K562 (cell line): Measurements from ENCODE around the gene KDF1. TPM values are rescaled to one million over a fixed set of nuclear protein-coding genes. Genes with fewer than 3 reads are reported as not detected.

Experiments
- BRF2 ChIP-seq: IDR thresholded peaks from 3 replicates; pipeline ENCODE4 v1.6.1; 2011; ENCODE audit warnings: borderline replicate concordance, mild to moderate bottlenecking; ENCODE audit not compliant: insufficient read length, insufficient read depth
- CREM ChIP-seq: IDR thresholded peaks from 2 replicates; pipeline ENCODE4 v1.6.1; 2014; ENCODE audit warnings: antibody characterized with exemption, low read depth
- ELF4 ChIP-seq: fragments of 450-650 bp; formaldehyde crosslinking; IDR thresholded peaks from 2 replicates; pipeline ENCODE4 v1.4.0; 2022; ENCODE audit warnings: missing genetic modification characterization
- KLF10 ChIP-seq: fragments of 250-450 bp; sonication (Bioruptor Pico); IDR thresholded peaks from 2 replicates; pipeline ENCODE4 v1.6.1; 2021; ENCODE audit warnings: matching md5 sums
- MAFK ChIP-seq: IDR thresholded peaks from 2 replicates; pipeline ENCODE4 v1.6.1; 2011; ENCODE audit warnings: low read length, improper control_type of control experiment
- MYBL2 ChIP-seq, 2 experiments: fragments of 450-650 bp in 1 of 2; sonication (generic) in 1 of 2; formaldehyde crosslinking in 1 of 2; IDR thresholded peaks; 2 replicates each; pipeline versions ENCODE4 v1.6.1 to v1.8.1; 2017 to 2022; ENCODE audit warnings: borderline replicate concordance in 1 of 2, inconsistent platforms in 1 of 2, low read depth in 1 of 2, mild to moderate bottlenecking in 1 of 2, missing genetic modification reagents in 1 of 2, moderate library complexity in 1 of 2
- MYC ChIP-seq, 2 experiments: fragments of 250-450 bp in 1 of 2; sonication (Bioruptor Pico) in 1 of 2; IDR thresholded peaks; 2 replicates each; pipeline versions ENCODE4 v1.5.1 to v1.6.1; 2012 to 2021; ENCODE audit warnings: low read depth in 2 of 2, borderline replicate concordance in 1 of 2, improper control_type of control experiment in 1 of 2, low read length in 1 of 2, mild to moderate bottlenecking in 1 of 2, moderate library complexity in 1 of 2
- PHTF2 ChIP-seq: fragments of 250-450 bp; sonication (Bioruptor Pico); IDR thresholded peaks from 2 replicates; pipeline ENCODE4 v1.5.0; 2021; ENCODE audit warnings: mild to moderate bottlenecking
- PREB ChIP-seq: sonication (generic); formaldehyde crosslinking; IDR thresholded peaks from 2 replicates; pipeline ENCODE4 v1.8.1; 2023; ENCODE audit warnings: mild to moderate bottlenecking, missing genetic modification reagents
- RAD21 ChIP-seq, 2 experiments: fragments of 250-450 bp in 1 of 2; fragments of 450-650 bp in 1 of 2; sonication (Bioruptor Pico) in 1 of 2; formaldehyde crosslinking in 1 of 2; IDR thresholded peaks in 1 of 2; conservative IDR thresholded peaks in 1 of 2; 2 replicates each; pipeline versions ENCODE4 v1.4.0 to v1.8.0; 2020 to 2022; ENCODE audit warnings: mild to moderate bottlenecking in 2 of 2, moderate library complexity in 1 of 2
- SMAD2 ChIP-seq: fragments of 150-350 bp; IDR thresholded peaks from 2 replicates; pipeline ENCODE4 v1.6.1; 2014; ENCODE audit warnings: low read depth, mild to moderate bottlenecking, low read length
- SREBF2 ChIP-seq: sonication (generic); formaldehyde crosslinking; IDR thresholded peaks from 2 replicates; pipeline ENCODE4 v1.4.0; 2020; ENCODE audit warnings: mild to moderate bottlenecking, missing genetic modification reagents
- THAP7 ChIP-seq: fragments of 250-450 bp; sonication (Bioruptor Pico); IDR thresholded peaks from 2 replicates; pipeline ENCODE4 v1.5.0; 2021
- ZEB2 ChIP-seq: fragments of 450-650 bp; IDR thresholded peaks from 2 replicates; pipeline ENCODE4 v1.6.1; 2016
- ZKSCAN1 ChIP-seq: fragments of 150-350 bp; IDR thresholded peaks from 2 replicates; pipeline ENCODE4 v1.6.1; 2016; ENCODE audit warnings: low read depth, low read length
- ZNF184 ChIP-seq: sonication (generic); formaldehyde crosslinking; IDR thresholded peaks from 2 replicates; pipeline ENCODE4 v1.5.0; 2020; ENCODE audit warnings: missing genetic modification reagents
- ZNF282 ChIP-seq: sonication (generic); formaldehyde crosslinking; IDR thresholded peaks from 2 replicates; pipeline ENCODE4 v1.8.1; 2023; ENCODE audit warnings: missing genetic modification reagents
- ZNF3 ChIP-seq: fragments of 250-450 bp; sonication (Bioruptor Pico); IDR thresholded peaks from 2 replicates; pipeline ENCODE4 v1.5.0; 2021; ENCODE audit warnings: mild to moderate bottlenecking, moderate library complexity
- ZNF449 ChIP-seq: fragments of 250-450 bp; sonication (Bioruptor Pico); IDR thresholded peaks from 2 replicates; pipeline ENCODE4 v1.8.0; 2022; ENCODE audit warnings: moderate library complexity, mild to moderate bottlenecking, inconsistent platforms
- ZNF512 ChIP-seq: IDR thresholded peaks from 2 replicates; pipeline ENCODE4 v1.6.1; 2016; ENCODE audit warnings: missing genetic modification characterization, missing compliant biosample characterization
- ZNF778 ChIP-seq: fragments of 450-650 bp; formaldehyde crosslinking; IDR thresholded peaks from 2 replicates; pipeline ENCODE4 v1.4.0; 2020; ENCODE audit warnings: mild to moderate bottlenecking, moderate library complexity
- ZSCAN32 ChIP-seq: fragments of 450-650 bp; formaldehyde crosslinking; IDR thresholded peaks from 2 replicates; pipeline ENCODE4 v1.4.0; 2020; ENCODE audit warnings: mild to moderate bottlenecking, moderate library complexity
- polyA plus RNA-seq, 8 experiments: library from polyadenylated mRNA; depleted of rRNA in 4 of 8; stranded (reverse) in 5 of 8; unstranded in 3 of 8; fragments of >200 nt; fragmentation: Nextera tagmentation in 2 of 8; fragmentation: Illumina TruSeq in 1 of 8; extraction: Ambion mirVana in 2 of 8; extraction: Trizol in 1 of 8; gene quantifications; 2 replicates each; pipeline versions ENCODE4 v1.2.1 to v1.2.3, GENCODE V29; 2011 to 2014; ENCODE audit warnings: inconsistent platforms in 1 of 8, missing spikeins in 1 of 8
- total RNA-seq, 7 experiments: library from RNA; depleted of rRNA in 6 of 7; stranded (reverse); fragments of >200 nt in 6 of 7; fragmentation: Illumina TruSeq in 2 of 7; extraction: Trizol in 2 of 7; gene quantifications; 2 replicates each; pipeline versions ENCODE4 v1.2.1 to v1.2.3, GENCODE V29; 2011 to 2021; ENCODE audit warnings: low replicate concordance in 1 of 7

The KDF1 gene
- total and polyA plus RNA-seq, 9 of the 15 experiments (the other 6 are each of a cell fraction or from before 2014, with no cell fraction given), result 0.38 to 1.9 (median 0.83) TPM

GRCh38 chr1:26959722-26960624, at the start of gene KDF1 (continued):
- TF ChIP-seq PREB (CRISPR knock-in tag) (no peak), KLF10 (CRISPR knock-in tag) (no peak), SMAD2 (no peak), MYC (IDR thresholded peaks at IDR 0.05; ENCODE audit: low read depth, low read length) (peak; percentile 71), MYC (CRISPR knock-in tag; IDR thresholded peaks at IDR 0.05; ENCODE audit: borderline replicate concordance, low read depth) (no peak), ZNF449 (CRISPR knock-in tag) (no peak), BRF2 (no peak), ZNF184 (no peak), ZNF282 (no peak), ZNF778 (no peak), ELF4 (CRISPR knock-in tag) (no peak), MYBL2 (IDR thresholded peaks at IDR 0.05; ENCODE audit: low read depth) (no peak), MYBL2 (CRISPR knock-in tag; IDR thresholded peaks at IDR 0.05; ENCODE audit: borderline replicate concordance) (no peak), MAFK (no peak), PHTF2 (no peak), THAP7 (CRISPR knock-in tag) (no peak), RAD21 (CRISPR knock-in tag; conservative IDR thresholded peaks at IDR 0.05 in 1 of 2, IDR thresholded peaks at IDR 0.05 in 1 of 2) (no peak), ZEB2 (peak; percentile 99), ZNF3 (CRISPR knock-in tag) (no peak), ZNF512 (tag) (no peak), ZSCAN32 (no peak), CREM (no peak), ZKSCAN1 (no peak), SREBF2 (no peak)
